Measurements from ENCODE around the gene RBMX. TPM values are rescaled to one million over a fixed set of nuclear protein-coding genes. Genes with fewer than 3 reads are reported as not detected.

The RBMX gene
- total and polyA plus RNA-seq, 2 experiments from 2014 or later: 337 to 601 TPM

- TF ChIP-seq CTCF (conservative IDR thresholded peaks at IDR 0.05; ENCODE audit: low read depth in 2 of 2) (no peak), POLR2AphosphoS5 (IDR thresholded peaks at IDR 0.05; ENCODE audit: low read depth) (no peak)
Measured at GRCh38 chrX:136910565-136911035, 30.1 kb upstream of the RBMX start (continued).

- Histone ChIP-seq H3K9me2 (ENCODE audit: insufficient read depth) (no peaks in the 10 kb centered on the region), H3K36me3 (ENCODE audit: insufficient read depth) (no peaks in the 10 kb centered on the region), H2AFZ (peak overlapping the region; percentile 88), H3K4me1 (ENCODE audit: insufficient read depth) (peaks cover 6% of the 10 kb centered on the region; the same call in 1 of the 2 replicates), H3K27ac (ENCODE audit: low read depth) (peak overlapping the region; percentile 90), H3F3A (replicated peaks; ENCODE audit: low read depth) (no peaks in the 10 kb centered on the region), H4K20me1 (replicated peaks; ENCODE audit: insufficient read depth) (no peaks in the 10 kb centered on the region), H3K27me3 (ENCODE audit: insufficient read depth) (no peaks in the 10 kb centered on the region), H3K4me3 (peak overlapping the region; percentile 86), H3K4me2 (peak overlapping the region; percentile 83), H3K79me2 (replicated peaks; ENCODE audit: insufficient read depth) (no peaks in the 10 kb centered on the region)
- H3K27ac Mint-ChIP-seq: peak overlapping the region; percentile 88
- DNase-seq (ENCODE audit: low spot score) (peak; percentile 92), ATAC-seq (peak; percentile 79)
- no peaks in the 10 kb centered on the region for H3K9me3 Mint-ChIP-seq
- H3K4me1 Mint-ChIP-seq: peaks cover 3% of the 10 kb centered on the region; the same call in 1 of the 3 replicates
- no peaks in the 10 kb centered on the region for H3K36me3 Mint-ChIP-seq (ENCODE audit: low read depth)
- H3K4me3 Mint-ChIP-seq: peak overlapping the region; percentile 90
- peak; percentile 46; the same call in 1 of the 2 replicates for TF ChIP-seq POLR2AphosphoS5 (IDR thresholded peaks at IDR 0.05; ENCODE audit: low read depth)
- TF ChIP-seq JUNB (IDR thresholded peaks at IDR 0.05; ENCODE audit: unreplicated experiment): no peak
- peaks cover 1% of the 10 kb centered on the region for H3K27me3 Mint-ChIP-seq (ENCODE audit: insufficient read depth, low read depth, poor library complexity)
Measured at GRCh38 chrX:136909706-136910564, 29.4 kb upstream of the RBMX start.

- Histone ChIP-seq H3K27ac (ENCODE audit: low read depth) (peak overlapping the region; percentile 90), H3K79me2 (replicated peaks; ENCODE audit: insufficient read depth) (no peaks in the 10 kb centered on the region), H3K36me3 (ENCODE audit: insufficient read depth) (no peaks in the 10 kb centered on the region), H3K27me3 (ENCODE audit: insufficient read depth) (no peaks in the 10 kb centered on the region), H3F3A (replicated peaks; ENCODE audit: low read depth) (no peaks in the 10 kb centered on the region), H3K9me2 (ENCODE audit: insufficient read depth) (no peaks in the 10 kb centered on the region), H3K4me2 (peak overlapping the region; percentile 83), H3K4me1 (ENCODE audit: insufficient read depth) (peaks cover 6% of the 10 kb centered on the region; the same call in 1 of the 2 replicates), H2AFZ (peak overlapping the region; percentile 88), H4K20me1 (replicated peaks; ENCODE audit: insufficient read depth) (no peaks in the 10 kb centered on the region), H3K4me3 (peak overlapping the region; percentile 86)
- DNase-seq (ENCODE audit: low spot score) (peak; percentile 67), ATAC-seq (peak; percentile 78)
- Mint-ChIP-seq H3K27ac (peak overlapping the region; percentile 88), H3K4me1 (peaks cover 3% of the 10 kb centered on the region; the same call in 1 of the 3 replicates), H3K36me3 (ENCODE audit: low read depth) (no peaks in the 10 kb centered on the region), H3K9me3 (no peaks in the 10 kb centered on the region), H3K27me3 (ENCODE audit: insufficient read depth, low read depth, poor library complexity) (peaks cover 1% of the 10 kb centered on the region), H3K4me3 (peak overlapping the region; percentile 90)
- TF ChIP-seq JUNB (IDR thresholded peaks at IDR 0.05; ENCODE audit: unreplicated experiment) (no peak), CREB1 (CRISPR knock-in tag; IDR thresholded peaks at IDR 0.05; ENCODE audit: low read depth) (no peak), POLR2AphosphoS5 (IDR thresholded peaks at IDR 0.05; ENCODE audit: low read depth) (peak; percentile 49; the same call in 1 of the 2 replicates), ZNF462 (CRISPR knock-in tag; IDR thresholded peaks at IDR 0.05) (no peak), ETS1 (IDR thresholded peaks at IDR 0.05) (no peak)
Measured at GRCh38 chrX:136909119-136909705, 28.7 kb upstream of the RBMX start.
